ENCODE data around the gene HIGD2B. TPM values are rescaled to one million over a fixed set of nuclear protein-coding genes. Genes with fewer than 3 reads are reported as not detected.

The HIGD2B gene
- total RNA-seq, 2 experiments from 2014 or later = 0.27 to 0.32 TPM

Other genes with a start within 250 kb of the HIGD2B start
- gene ARIH1, start 211.9 kb downstream of the HIGD2B start, total RNA-seq = 100 to 1,000 TPM; 170 to 175 TPM
- gene GOLGA6B, start 31.5 kb downstream of the HIGD2B start, total RNA-seq = not detected
- gene BBS4, start within 50 bp of the HIGD2B start, total RNA-seq = 10 to 100 TPM; 10.8 to 11.4 TPM
- 10 to 100 TPM; 63.7 to 65.1 TPM for gene ADPGK, start 97.6 kb upstream of the HIGD2B start, total RNA-seq